HK-2 (cell line): ENCODE results near the gene ATXN7.

Experiments used
- DNase-seq: peaks from one replicate; pipeline ENCODE4 v3.0.0-alpha.2; 2018; ENCODE audit not compliant: unreplicated experiment

Gene ATXN7

DNA sequence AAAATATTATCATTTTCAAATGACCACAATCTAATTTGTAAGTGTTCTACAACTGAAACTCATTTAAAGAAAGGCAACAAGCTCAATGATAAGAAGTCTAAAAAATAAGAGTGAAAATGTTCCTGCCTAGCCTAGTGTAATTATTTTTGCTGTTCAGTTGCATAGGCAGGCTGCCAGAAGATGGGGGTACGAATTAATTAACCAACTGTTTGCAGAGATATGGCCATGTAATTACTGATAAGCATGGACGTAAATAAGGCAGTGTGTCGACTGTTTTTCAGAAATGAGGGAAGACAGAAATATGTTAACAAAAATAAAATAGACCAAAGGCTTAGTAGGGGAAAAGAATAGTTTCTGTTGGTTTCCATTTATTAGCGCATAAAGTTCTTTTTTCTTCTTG, 73.3 kb downstream of the ATXN7 start:
- no peak for DNase-seq

DNA sequence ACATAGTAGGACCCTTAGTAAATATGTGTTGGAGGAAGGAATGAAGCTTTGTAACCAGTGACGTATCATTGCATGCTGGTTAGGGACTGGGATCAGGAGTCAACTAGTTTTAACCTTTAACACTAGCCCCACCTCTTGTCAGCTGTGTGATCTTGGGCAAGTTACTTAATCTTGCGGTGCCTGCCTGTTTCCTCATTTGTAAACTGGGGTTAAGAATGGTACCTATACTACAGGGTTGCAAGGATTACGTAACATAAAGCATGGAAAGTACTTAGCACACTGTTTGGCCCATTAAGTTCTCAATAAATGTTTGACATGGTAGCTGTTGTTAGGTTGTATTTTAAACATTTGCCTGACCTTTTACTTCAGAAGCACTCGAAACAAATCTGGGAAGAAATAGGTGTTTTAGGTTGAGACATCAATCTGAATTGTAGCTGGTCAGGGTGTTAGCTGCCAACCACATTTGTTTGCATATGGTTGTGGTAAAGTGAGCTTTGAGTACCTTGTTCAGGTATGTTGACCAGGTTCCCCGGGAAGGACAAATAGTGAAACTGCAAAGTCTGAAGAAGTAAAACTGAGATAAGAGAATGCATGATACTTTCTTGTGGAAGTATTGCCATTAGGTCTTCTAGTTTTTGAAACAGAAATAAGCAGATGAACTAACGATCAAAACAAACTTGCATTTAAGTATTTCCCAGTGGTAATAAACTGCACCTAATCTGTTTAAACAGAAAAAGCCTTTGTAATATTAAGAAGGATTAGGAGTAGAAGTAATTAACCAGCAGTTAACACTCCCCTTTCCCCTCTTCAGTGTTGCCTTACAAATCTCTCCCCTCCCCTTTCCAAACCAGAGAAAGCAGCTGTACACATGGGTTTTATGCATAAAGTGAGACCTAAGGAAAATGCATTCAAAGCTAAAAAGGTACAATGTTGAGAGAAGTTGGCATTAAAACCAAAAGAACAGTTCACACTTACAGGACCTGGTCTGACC, 74.3 kb downstream of the ATXN7 start:
- DNase-seq = no peak

DNA sequence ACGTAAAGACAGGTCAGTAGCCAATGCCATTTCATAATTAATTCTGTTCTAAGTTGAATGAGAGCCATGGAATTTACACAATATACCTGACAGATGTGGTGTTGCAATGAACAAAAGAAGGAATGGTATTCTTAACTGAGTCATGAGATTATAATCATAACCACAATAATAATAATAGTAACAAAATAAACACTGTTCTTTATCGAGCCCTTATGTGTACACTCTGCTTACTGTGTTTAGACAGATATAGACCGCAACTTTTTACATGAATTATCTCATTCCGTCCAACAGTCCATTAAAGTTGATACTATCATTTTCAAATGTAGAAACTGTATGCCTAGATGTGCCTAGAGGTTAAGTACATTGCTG, 76.7 kb downstream of the ATXN7 start:
- DNase-seq = no peak

DNA sequence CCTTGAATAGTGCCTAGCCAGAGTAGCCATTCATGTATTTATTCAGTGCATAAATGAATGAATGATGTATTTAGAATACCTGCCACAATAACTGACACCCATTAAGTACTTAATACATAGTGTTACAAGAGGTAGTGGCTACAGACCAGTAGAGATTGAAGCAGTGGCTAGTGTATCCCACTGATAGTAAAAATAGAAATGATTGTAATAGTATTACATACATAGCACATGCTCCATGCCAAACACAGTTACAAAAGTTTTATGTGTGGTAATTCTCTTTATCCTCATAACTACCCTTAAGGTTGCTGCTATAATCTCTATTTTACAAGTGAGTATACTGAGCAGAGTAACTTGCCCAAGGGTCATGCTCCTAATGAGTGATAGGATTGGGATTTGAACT, 78.9 kb downstream of the ATXN7 start:
- DNase-seq = no peak

DNA sequence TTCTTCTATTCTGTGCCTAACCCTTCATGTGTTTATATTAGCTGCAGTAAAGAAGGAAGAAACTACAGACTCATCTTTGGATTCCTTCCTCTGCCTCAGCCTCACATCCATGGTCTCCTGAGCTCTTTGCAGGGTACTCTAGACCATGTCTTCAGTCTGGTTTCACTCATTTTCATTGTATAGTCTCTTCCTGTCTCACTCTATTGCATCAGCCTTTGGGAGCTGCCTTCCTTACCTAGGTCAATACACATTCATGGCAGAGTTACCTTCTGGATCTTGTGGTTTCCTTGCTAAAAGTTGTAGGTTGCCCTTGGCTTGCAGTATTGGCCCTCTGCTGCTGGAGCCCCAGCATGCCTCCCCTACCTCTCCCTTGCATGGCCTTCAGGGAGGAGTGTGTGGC, 80.0 kb downstream of the ATXN7 start:
- DNase-seq = no peak

DNA sequence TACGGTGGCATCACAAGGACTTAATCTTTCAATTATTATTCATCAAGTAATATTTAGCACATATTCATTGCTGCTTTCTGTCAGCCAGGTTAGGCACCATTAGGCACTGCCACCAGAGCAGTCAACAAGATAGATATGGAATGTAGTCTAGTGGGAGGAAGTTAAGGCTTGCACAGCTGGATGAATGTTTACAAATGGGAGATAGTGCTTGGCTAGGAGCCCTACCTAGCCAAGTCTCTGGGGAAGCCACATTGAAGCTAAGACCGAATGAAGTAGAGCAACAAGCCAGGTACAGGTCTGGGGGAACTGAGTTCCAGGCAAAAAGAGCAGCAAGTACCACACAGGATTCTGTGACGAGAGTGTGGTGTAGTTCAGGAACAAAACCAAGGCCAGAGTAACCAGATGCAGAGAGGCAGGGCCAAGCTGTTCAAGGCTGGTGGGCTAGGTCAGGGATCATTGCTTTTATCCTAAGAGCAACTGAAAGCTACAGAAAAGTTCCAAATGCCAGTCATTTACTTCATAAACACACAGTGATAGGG, 82.0 kb downstream of the ATXN7 start:
- no peak for DNase-seq

DNA sequence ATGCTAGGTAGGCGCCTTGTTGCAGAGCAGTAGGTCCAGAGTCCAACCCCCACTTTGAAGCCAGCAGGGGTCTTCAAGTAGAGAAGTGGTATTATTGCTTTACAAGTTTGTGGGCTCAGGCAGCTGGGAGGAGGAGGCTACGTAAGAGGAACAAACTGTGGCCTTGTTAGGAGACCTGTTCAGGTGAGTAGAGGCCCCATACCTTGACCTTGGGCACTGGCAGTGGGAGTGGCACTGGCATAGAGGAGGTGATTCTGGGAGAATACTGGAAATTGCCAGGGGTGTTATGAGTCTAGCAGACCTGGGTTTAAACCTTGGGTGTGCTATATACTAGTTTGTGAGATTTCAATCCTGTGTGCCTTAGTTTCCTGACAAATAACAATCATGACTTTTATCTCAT, 83.1 kb downstream of the ATXN7 start:
- DNase-seq = no peak

DNA sequence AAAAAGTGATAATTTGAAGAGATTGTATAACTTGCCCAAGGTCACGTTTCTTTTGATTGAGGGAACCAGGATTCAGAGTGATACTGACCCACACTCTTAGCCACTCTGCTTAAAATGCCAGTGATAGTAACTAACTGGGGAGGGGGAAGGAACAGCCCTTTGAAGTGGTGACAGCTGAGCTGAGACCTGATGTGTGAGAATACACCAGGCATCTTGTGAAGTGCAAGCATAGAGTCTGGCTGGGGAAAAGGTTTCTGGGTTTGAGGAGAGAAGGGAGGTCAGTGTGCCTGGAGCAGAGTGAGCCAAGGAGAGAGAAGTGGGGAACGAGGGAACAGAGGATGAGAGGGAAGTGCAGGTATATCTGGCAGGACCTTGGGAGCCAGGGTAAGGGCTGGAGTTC, 83.9 kb downstream of the ATXN7 start:
- DNase-seq = no peak

DNA sequence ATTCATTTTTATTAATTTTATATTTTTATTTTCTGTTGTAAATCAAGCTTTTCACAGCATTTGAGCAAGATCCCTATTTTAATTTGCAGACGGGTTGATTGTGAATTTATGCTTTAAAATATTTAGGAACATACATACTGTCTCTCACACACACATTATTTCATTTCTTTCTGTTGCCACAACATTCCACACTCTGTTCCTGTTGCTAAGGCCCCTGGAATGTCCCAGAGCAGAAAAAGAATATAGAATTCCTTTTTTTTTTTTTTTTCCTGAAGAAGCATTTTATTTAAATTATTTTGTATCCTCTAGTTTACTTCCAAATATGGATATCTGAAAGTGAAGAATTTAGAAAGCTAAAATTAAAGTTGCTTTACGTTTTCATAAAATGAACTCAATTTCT, 85.3 kb downstream of the ATXN7 start:
- no peak for DNase-seq

DNA sequence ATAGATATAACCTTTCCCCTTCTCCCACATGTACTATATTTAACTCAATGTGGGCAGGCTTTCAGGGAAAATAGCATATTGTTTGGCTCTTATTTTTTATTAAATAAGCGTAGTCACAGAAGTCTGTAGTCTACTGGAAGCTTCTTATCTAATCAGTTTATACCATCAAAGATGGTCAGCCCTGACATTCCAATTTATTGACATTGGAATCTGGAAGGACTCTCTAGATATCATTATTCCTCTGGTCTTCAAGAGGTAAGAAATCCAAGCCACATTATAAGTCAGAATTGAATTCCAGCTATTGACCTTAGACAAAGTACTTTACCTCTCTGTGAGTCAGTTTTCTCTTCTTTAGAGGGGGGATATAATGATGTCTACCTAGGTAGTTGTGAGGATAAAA, 87.0 kb downstream of the ATXN7 start:
- no peak for DNase-seq

DNA sequence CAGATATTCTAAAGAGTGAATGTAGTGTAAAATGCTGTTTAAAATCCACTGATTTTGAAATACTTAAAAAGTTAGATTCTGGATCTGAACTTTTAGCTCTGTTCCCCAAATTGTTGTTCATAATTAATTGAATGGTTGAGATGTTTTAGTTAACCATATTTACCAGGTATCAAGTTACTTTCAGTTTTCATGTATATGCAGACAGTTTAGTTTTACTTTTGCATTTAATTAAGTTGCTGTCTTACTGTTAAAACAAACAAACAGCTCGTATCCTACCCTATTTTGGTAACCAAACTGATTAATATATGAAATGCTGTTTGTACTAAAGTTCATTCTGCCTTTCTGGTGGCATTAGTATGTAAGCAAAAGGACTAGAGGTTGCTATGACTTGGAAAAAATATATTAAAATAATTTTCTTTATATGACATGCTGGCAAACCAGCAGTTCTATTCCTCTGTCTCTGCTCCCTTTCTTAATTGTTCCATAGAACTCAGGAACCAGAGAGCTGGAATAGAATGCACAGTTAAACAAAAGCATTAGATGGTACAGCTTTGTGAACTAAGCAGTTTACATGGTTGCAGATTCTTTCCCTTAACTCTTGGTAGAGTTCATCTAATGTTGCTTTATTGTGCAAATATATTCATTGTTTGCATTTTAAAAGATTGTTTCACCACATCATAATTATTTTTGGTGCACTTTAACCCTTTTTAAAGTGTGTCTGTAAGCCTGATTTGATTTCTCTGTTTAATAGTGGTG, 88.0 kb downstream of the ATXN7 start:
- DNase-seq = no peak

DNA sequence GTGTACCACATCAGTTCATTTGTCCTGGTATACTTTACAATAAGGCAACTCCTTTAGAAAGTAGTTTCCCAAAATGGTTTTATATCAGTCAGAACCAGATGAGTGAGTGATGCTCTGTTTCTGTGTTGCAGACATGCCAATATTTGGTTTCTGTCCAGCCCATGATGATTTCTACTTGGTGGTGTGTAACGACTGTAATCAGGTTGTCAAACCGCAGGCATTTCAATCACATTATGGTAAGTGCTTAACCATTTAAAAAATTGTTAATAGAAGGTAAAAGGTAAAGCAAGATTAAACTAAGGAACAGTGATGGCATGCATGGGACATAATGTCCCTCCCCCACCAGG, 88.6 kb downstream of the ATXN7 start:
- DNase-seq = no peak

DNA sequence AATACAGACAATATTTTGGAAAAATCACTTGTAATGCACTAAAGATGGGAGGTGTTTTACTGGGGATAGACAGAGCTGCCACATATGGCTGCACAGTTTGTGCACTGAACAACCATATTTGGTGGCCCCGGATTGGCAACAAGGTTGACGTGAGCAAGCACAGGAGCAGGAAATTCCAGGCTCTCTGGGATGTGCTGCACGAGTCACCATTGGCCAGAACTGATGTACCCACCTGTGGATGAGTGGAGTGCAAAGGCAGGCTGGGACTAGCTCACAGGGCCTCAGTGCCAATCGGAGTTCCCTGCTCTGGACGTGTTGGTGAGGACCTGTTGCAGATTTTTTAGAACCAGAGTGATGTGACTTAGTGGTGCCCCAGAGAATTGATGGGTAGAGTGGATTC, 90.5 kb downstream of the ATXN7 start:
- no peak for DNase-seq

DNA sequence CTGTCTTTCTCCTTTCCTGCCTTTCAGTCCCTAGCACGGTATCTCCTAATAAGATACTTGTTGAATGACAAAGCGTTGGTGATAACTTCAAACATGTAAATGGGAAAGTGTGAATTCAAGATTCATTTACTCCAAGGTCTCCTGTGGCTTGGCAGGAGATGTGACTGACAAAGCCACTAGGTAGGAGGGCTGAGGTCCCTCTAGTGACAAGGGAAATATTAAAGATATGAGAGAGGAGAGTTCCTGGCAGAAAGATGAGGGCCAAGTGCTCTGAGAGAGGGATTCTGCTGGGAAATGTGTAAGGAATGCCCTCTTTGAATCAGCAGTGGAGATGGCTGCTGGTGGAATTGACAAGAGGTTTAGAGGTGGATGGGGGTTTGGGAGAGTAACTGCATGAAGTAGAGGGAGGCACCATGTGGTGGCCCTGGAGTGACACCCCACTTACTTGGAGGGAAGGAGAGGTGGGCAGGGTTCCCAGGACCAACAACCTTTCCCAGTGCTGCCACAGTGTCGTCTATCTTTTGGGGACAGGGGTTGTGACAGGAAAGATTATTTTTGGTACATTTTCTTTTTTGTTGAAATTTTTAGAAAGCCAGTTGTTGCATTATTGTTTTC, 91.5 kb downstream of the ATXN7 start:
- no peak for DNase-seq

DNA sequence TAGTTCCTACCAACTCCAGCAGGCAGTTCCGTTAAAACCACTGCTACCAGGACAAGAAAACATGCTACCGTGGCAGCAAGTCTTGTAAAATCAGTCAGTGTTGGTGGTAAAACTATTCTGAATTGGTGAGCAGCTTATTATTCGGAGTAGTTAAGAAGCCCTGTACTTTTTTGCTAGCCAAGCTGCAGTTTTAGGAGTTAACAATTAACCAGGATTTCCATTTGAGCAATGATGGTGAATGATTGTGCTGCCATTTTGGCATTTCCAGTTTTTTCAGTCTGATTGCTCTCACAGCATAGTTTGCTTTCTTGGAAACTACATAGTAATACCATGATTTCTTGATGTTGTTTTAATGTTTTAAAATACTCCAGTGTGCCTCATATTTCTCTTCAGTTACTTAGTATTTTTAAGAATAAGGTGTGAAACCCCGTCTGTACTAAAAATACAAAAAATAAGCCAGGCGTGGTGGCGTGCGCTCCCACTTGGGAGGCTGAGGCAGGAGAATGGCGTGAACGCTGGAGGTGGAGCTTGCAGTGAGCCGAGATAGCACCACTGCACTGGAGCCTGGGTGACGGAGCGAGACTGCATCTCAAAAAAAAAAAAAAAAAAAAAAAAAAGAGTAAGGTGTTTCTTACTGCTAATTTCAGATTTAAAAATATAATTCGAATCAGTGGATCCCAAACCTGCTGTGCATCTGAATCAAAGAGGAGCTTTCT, 92.3 kb downstream of the ATXN7 start:
- DNase-seq = no peak

DNA sequence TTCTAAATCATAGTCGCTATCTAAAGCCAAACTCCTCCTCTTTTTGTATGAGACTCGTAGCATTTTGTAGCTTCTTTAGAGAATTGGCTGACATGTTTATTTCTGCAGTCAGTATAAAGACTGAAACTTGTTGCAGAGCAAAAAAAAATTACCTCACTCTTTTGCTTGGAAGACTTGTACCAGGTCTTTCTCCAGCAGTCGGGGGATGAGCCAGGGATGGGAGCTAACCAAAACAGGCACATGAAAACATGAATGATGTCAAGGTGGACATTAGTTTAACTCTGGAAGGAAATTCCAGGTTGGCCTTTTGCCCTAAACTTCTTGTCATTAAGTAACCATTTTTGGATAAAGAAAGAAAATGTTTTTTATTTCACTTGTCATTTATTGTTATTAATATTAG, 95.5 kb downstream of the ATXN7 start:
- no peak for DNase-seq

DNA sequence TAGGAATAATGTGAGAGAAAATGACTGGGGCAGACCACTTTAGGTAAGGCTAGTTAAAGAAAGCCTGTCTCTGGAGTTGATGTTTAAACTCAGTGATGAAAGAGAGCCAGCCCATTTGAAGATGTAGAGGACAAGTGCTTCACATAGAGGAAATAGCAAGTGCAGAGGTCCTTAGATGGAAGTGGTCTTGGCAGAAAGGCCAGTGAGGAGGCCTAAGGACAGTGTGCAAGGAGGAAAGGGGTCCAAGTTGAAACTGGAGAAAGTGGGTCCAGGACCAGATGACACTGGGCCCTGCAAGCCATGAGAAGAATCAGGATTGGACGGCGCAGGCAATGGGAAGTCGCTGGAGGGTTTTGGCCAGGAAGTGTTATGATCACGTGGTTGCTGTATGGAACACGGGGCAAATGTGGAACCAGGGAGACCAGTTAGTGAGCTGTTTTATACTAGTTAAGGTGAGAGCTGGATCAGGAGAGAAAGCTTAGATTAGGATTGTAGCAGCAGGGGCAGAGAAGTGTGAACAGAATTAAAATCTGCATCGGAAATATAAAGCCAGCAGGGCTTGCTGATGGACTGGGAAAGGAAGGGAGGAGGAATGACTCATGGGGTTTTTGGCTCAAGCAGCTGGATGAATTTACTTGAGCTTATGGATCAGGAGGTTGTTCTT, 96.5 kb downstream of the ATXN7 start:
- peak; percentile 36 for DNase-seq

DNA sequence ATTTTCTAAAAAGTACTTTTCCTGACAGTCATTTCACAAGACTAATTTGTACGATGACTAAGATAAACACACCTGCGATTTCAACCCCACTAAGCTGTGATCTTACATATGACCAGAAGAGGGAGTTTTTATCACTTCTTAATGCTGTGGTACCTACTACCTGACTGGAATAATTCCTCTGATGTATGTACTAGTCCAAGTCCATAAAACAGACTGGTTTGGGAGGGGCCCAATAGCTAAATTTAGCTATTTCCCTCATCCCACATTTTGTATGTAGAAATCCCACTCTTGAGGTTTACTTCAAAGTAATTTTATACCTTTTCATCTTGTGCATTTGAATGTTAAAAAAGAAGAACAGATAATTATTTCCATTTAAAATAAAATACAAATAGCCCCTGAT, 98.2 kb downstream of the ATXN7 start:
- no peak for DNase-seq

DNA sequence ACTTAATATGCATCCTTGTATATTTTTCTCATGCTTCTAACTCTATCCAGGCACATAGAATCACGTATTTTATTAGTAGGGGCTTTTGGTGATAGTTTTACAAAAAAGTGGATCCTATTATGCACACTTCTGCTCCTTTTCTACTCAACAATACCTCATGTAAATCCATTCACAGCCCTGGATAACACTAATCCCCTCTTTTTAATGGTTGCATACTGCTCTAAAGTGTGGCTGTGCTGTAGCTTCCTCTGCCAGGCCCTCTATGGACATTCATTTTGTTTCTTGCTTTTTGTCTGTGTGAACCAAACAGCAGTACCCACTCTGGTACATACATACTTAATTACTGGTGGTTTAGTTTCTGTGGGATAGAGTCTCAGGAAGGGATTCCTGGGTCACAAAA, 99.8 kb downstream of the ATXN7 start:
- no peak for DNase-seq

DNA sequence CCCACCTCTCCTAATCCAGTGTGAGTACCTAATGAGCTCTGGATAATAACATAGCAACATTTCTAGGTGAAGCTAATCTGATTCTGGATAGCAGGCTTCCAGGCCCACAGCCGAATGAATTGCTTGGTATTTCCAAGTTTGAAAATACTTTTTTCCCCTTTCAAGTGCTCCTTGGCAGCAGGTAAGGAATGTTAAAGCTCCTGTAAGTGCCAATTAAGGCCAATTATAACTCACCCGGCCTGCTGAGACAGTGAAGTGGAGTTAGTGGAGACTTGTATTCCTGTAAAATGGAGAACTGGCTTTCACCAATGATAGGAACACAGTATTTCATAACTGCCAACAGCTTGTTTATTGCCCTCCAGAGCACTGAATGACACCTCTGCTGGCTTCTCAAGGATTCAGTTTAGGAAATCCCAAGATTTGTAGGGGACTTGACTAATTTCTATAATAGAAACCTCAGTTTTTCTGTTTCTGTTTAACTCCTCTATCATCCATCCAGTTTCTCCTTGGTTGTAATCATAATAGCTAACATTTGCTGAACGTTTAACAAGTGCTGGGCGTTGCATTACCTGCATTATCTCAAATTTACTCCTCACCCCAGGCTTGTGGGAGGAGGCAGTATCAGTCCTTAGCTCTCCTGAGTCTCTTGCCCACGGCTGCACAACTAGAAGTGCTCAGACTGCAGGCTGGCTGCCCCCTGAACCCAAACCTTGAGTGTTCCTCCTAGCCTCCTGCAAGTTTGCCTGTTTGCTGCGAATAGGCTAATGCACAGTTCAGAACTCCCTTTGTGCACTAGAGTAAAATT, 101.2 kb downstream of the ATXN7 start:
- DNase-seq = no peak

DNA sequence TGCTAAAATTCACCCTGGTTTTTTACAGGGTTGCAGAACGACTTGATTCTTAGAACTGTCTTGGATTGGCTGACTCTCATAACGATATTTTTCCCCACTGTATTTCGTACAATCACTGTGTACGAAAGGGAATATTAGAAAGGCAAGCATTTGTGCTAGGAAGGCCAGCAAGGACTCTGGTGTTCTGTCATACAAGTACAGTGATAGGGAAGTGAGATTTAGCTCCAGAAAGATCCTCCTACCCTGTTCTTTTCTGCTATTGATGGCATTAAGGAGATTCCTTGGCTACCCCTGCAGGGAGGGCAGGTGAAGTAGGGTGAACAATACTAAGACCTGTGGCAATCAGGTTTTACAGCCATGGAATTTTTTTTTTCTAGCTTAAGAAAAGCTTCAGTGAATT, 102.3 kb downstream of the ATXN7 start:
- no peak for DNase-seq
